Endothelial cell of umbilical vein (primary cell): Measurements from ENCODE around the gene AP3S1. TPM values are rescaled to one million over a fixed set of nuclear protein-coding genes. Genes with fewer than 3 reads are reported as not detected.

ENCODE experiments used
- BruUV-seq: library from RNA; stranded (reverse); fragments of 400-500 nt; replicated peaks from 2 replicates; lab custom pipeline; 2021; lab: Mats Ljungman, UMichigan
- CTCF ChIA-PET: fragments of 300-600, 350-600 bp; sonication (Branson Sonifier 250); formaldehyde crosslinking; loops from one replicate; lab custom pipeline; 2021; ENCODE audit warnings: antibody characterized with exemption, inconsistent platforms; lab: Charles Lee
- POLR2A ChIA-PET: fragments of 300-600, 350-600 bp; sonication (Branson Sonifier 250); formaldehyde crosslinking; loops from one replicate; lab custom pipeline; 2021; ENCODE audit warnings: antibody characterized with exemption, inconsistent platforms; lab: Charles Lee
- DNase-seq: peaks from one replicate; pipeline ENCODE4 v3.0.0-alpha.2; 2011; ENCODE audit warnings: low read depth, low spot score
- FAIRE-seq: peaks from 2 replicates; lab custom pipeline; 2011; peaks lifted over from hg19 to GRCh38; lab: Jason Lieb, UNC
- H2AFZ ChIP-seq: 2 replicates; pipeline ENCODE4 v1.6.0; 2012; ENCODE audit warnings: low read depth, low read length, control low read depth, inconsistent platforms
- H3K27ac ChIP-seq: 2 replicates; pipeline ENCODE4 v1.5.1; 2011; ENCODE audit warnings: low read depth, mild to moderate bottlenecking, control low read depth, low read length, moderate library complexity; ENCODE audit not compliant: insufficient read depth
- H3K27me3 ChIP-seq, 2 experiments: 2 replicates each; pipeline versions ENCODE4 v1.6.0 to v1.6.1; 2011; ENCODE audit warnings: low read length in 2 of 2, mixed read lengths in 1 of 2; ENCODE audit not compliant: control insufficient read depth in 2 of 2, insufficient read depth in 2 of 2
- H3K36me3 ChIP-seq, 2 experiments: 2 replicates in 1 of 2; 3 replicates in 1 of 2; pipeline ENCODE4 v1.5.1; 2011; ENCODE audit warnings: low read length in 2 of 2, mild to moderate bottlenecking in 1 of 2, moderate library complexity in 1 of 2; ENCODE audit not compliant: control insufficient read depth in 2 of 2, insufficient read depth in 2 of 2; ENCODE audit errors: extremely low read depth in 1 of 2
- H3K4me1 ChIP-seq: 3 replicates; pipeline ENCODE4 v1.5.1; 2011; ENCODE audit warnings: mild to moderate bottlenecking, low read length; ENCODE audit not compliant: control insufficient read depth, insufficient read depth; ENCODE audit errors: extremely low read depth
- H3K4me2 ChIP-seq: 2 replicates; pipeline ENCODE4 v1.6.1; 2011; ENCODE audit warnings: low read length, control low read depth, mixed read lengths; ENCODE audit not compliant: insufficient read depth
- H3K4me3 ChIP-seq, 3 experiments: fragments of 200-600 bp in 1 of 3; sonication (generic), shearing (Covaris generic) in 1 of 3; replicated peaks in 1 of 3; 2 replicates each; pipeline ENCODE4 v1.5.1; 2011 to 2016; ENCODE audit warnings: control low read depth in 3 of 3, low read length in 3 of 3, mild to moderate bottlenecking in 2 of 3, inconsistent platforms in 1 of 3, low read depth in 1 of 3, moderate library complexity in 1 of 3; ENCODE audit not compliant: insufficient read depth in 1 of 3
- H3K79me2 ChIP-seq: 2 replicates; pipeline ENCODE4 v1.6.0; 2012; ENCODE audit warnings: low read length, inconsistent platforms; ENCODE audit not compliant: control insufficient read depth, insufficient read depth
- H3K9ac ChIP-seq: replicated peaks from 2 replicates; pipeline ENCODE3; 2011; ENCODE audit warnings: low read length, control low read depth; ENCODE audit not compliant: insufficient read depth; ENCODE audit errors: extremely low read depth
- H3K9me1 ChIP-seq: replicated peaks from 3 replicates; pipeline ENCODE4 v1.6.0; 2011; ENCODE audit warnings: mild to moderate bottlenecking, low read length; ENCODE audit not compliant: control insufficient read depth, insufficient read depth; ENCODE audit errors: extremely low read depth
- H3K9me3 ChIP-seq: replicated peaks from 2 replicates; pipeline ENCODE4 v1.5.1; 2012; ENCODE audit warnings: low read length, inconsistent platforms; ENCODE audit not compliant: control insufficient read depth, insufficient read depth
- H4K20me1 ChIP-seq: replicated peaks from 2 replicates; pipeline ENCODE3; 2011; ENCODE audit warnings: mild to moderate bottlenecking, low read length; ENCODE audit not compliant: control insufficient read depth, insufficient read depth; ENCODE audit errors: extremely low read depth
- EZH2 ChIP-seq: IDR thresholded peaks from 2 replicates; pipeline ENCODE4 v1.6.1; 2012; ENCODE audit warnings: borderline replicate concordance, low read depth, mild to moderate bottlenecking, moderate library complexity, low read length, inconsistent platforms; ENCODE audit not compliant: severe bottlenecking
- FOS ChIP-seq: IDR thresholded peaks from 2 replicates; pipeline ENCODE4 v1.6.1; 2011; ENCODE audit warnings: mild to moderate bottlenecking, low read length, moderate library complexity, borderline replicate concordance; ENCODE audit not compliant: insufficient read depth
- GATA2 ChIP-seq: IDR thresholded peaks from 2 replicates; pipeline ENCODE4 v1.7.0; 2011; ENCODE audit warnings: low read depth, mild to moderate bottlenecking, moderate library complexity, mixed read lengths, low read length; ENCODE audit not compliant: insufficient read length, insufficient read depth
- JUN ChIP-seq: IDR thresholded peaks from 2 replicates; pipeline ENCODE4 v1.6.1; 2011; ENCODE audit warnings: borderline replicate concordance, low read depth; ENCODE audit not compliant: insufficient read length, insufficient read depth
- POLR2A ChIP-seq: IDR thresholded peaks from 2 replicates; pipeline ENCODE4 v1.6.1; 2012; ENCODE audit warnings: low read depth, mild to moderate bottlenecking, control low read depth, low read length
- POLR2AphosphoS5 ChIP-seq: IDR thresholded peaks from 2 replicates; pipeline ENCODE4 v1.6.1; 2012; ENCODE audit warnings: low read depth, mild to moderate bottlenecking, control low read depth, low read length, moderate library complexity; ENCODE audit not compliant: insufficient read depth
- dilution Hi-C: fragments of 300-500 bp; cut with MboI; formaldehyde crosslinking; loops from one replicate; pipeline ENCODE4 v1.15.0; 2019; ENCODE audit warnings: low sequenced_read_pairs; ENCODE audit not compliant: extremely low pct_ligation_motif_present
- intact Hi-C: fragments of 100-400 bp; cut with micrococcal nuclease; formaldehyde crosslinking; loops from one replicate; pipeline ENCODE4 v1.10.0; 2022
- polyA plus RNA-seq, 4 experiments: library from polyadenylated mRNA; depleted of rRNA in 3 of 4; stranded (reverse) in 3 of 4; unstranded in 1 of 4; fragments of >200 nt; gene quantifications; 2 replicates each; pipeline versions ENCODE4 v1.2.1 to v1.2.3, GENCODE V29; 2011 to 2012; ENCODE audit warnings: missing spikeins in 1 of 4
- total RNA-seq: library from RNA; stranded (reverse); gene quantifications from 2 replicates; pipeline ENCODE4 v1.2.3, GENCODE V29; 2021
- TF ChIP-seq, protein P1 (sequence below), 2 donors: IDR thresholded peaks; 1 replicate in 1 of 2; 2 replicates in 1 of 2; pipeline ENCODE4 v1.5.1; 2011; ENCODE audit warnings: low read length in 2 of 2, mild to moderate bottlenecking in 2 of 2, moderate library complexity in 2 of 2, control low read depth in 1 of 2, inconsistent platforms in 1 of 2, low read depth in 1 of 2; ENCODE audit not compliant: insufficient read depth in 1 of 2; ENCODE audit errors: extremely low read depth in 1 of 2

AP3S1 gene
- total and polyA plus RNA-seq, 2 donors (not counting 3 experiments of a cell fraction or from before 2014, with no cell fraction given), result 26.5 to 85.7 TPM

DNA sequence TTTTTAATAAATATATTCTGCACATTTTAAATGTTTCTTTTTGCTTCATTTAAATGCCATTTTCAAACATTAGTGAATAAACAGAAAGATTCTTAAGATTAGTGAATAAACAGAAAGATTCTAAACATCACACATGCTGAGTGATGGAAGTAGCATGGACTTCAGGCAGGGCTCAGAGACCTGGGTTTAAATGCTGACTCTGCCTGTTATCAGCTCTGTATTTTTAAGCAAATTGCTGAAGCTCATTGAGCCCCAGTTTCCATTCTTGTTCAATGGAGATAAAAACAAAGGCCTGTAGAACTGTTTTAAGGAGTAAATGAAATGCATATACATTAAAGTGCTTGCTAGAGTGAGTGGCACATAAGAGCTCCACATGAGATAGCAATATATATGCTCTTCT lies 112.4 kb downstream of the AP3S1 start:
- BruUV-seq, result no TSS peak

DNA sequence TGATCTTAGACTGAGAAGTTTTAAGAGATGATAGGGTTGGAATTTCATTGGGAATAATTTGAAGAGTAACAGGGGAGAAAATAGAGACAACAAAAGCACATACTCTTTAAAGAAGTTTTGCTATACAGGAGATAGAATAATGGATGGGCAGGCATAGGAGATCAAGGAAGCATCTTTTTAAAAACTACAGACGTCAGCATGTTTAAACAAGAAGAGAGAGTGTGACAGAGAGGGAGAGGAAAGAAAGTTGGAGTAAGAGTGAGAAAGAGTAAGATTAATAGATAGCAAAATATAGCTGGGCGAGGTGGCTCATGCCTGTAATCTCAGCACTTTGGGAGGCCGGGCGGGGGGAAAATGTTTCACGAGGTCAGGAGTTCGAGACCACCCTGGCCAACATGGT lies 115.2 kb downstream of the AP3S1 start:
- FAIRE-seq, result no peak
- CTCF ChIA-PET, result no interaction called here

More for the DNA sequence above, 112.4 kb downstream of the AP3S1 start:
- H3K4me3 ChIP-seq, result no peak overlapping the region
- dilution Hi-C loops (no loop called here), intact Hi-C loops (no loop called here)
- ChIA-PET POLR2A (interaction anchor here (0.6 kb wide), 1 partner anchor 66 kb away, joined by 3 read pairs; no protein-coding TSS in a partner anchor), CTCF (interaction anchor here (1.1 to 1.4 kb wide), 2 partner anchors 9 kb away, joined by 3 read pairs; partner anchors contain the start of gene LVRN)
- H3K9ac ChIP-seq, result no peak overlapping the region
- TF ChIP-seq EZH2 (no peak), JUN (no peak), GATA2 (no peak)
- TF ChIP-seq, protein P1, sequence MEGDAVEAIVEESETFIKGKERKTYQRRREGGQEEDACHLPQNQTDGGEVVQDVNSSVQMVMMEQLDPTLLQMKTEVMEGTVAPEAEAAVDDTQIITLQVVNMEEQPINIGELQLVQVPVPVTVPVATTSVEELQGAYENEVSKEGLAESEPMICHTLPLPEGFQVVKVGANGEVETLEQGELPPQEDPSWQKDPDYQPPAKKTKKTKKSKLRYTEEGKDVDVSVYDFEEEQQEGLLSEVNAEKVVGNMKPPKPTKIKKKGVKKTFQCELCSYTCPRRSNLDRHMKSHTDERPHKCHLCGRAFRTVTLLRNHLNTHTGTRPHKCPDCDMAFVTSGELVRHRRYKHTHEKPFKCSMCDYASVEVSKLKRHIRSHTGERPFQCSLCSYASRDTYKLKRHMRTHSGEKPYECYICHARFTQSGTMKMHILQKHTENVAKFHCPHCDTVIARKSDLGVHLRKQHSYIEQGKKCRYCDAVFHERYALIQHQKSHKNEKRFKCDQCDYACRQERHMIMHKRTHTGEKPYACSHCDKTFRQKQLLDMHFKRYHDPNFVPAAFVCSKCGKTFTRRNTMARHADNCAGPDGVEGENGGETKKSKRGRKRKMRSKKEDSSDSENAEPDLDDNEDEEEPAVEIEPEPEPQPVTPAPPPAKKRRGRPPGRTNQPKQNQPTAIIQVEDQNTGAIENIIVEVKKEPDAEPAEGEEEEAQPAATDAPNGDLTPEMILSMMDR (IDR thresholded peaks at IDR 0.05; ENCODE audit: extremely low read depth in 1 of 2, insufficient read depth in 1 of 2, low read depth in 1 of 2, low read length in 2 of 2), result no peak
- no peaks in the 10 kb centered on the region for H3K4me1 ChIP-seq
- no peaks in the 10 kb centered on the region for H3K79me2 ChIP-seq
- no peaks in the 10 kb centered on the region for H3K36me3 ChIP-seq
- H3K27me3 ChIP-seq, result peaks cover 0 to 2% of the 10 kb centered on the region in 2 experiments
- no peaks in the 10 kb centered on the region for H3K9me3 ChIP-seq
- H3K27ac ChIP-seq, result no peak overlapping the region
- H3K4me2 ChIP-seq, result no peak overlapping the region
- H2AFZ ChIP-seq, result no peak overlapping the region
- no peak for FAIRE-seq
- no peak for DNase-seq
- no peaks in the 10 kb centered on the region for H3K9me1 ChIP-seq
- no peaks in the 10 kb centered on the region for H4K20me1 ChIP-seq

More for the DNA sequence above, 115.2 kb downstream of the AP3S1 start:
- Histone ChIP-seq H4K20me1 (no peaks in the 10 kb centered on the region), H3K4me1 (peaks cover under 1% of the 10 kb centered on the region), H3K9me3 (no peaks in the 10 kb centered on the region), H3K9ac (no peak overlapping the region), H3K27me3 (peaks cover 1 to 17% of the 10 kb centered on the region in 2 experiments), H3K9me1 (no peaks in the 10 kb centered on the region), H3K36me3 (no peaks in the 10 kb centered on the region), H3K27ac (no peak overlapping the region), H3K4me3 (no peak overlapping the region), H2AFZ (no peak overlapping the region), H3K79me2 (no peaks in the 10 kb centered on the region), H3K4me2 (no peak overlapping the region)
- dilution Hi-C loops (no loop called here), intact Hi-C loops (no loop called here)
- BruUV-seq, result no TSS peak
- TF ChIP-seq GATA2, result no peak
- no peak for TF ChIP-seq POLR2A
- TF ChIP-seq JUN, result no peak
- TF ChIP-seq FOS, result no peak
- TF ChIP-seq POLR2AphosphoS5, result no peak
- POLR2A ChIA-PET, result no interaction called here
- no peak for DNase-seq
